ENCODE results near the gene CFAP97D1. TPM values are rescaled to one million over a fixed set of nuclear protein-coding genes. Genes with fewer than 3 reads are reported as not detected.

The CFAP97D1 gene
- total and polyA plus RNA-seq, 2 experiments from 2014 or later: not detected

- no peak overlapping the region for H3K27ac ChIP-seq
- no peaks in the 10 kb centered on the region for H3K9me2 ChIP-seq (ENCODE audit: insufficient read depth)
- DNase-seq: no peak
- H3K4me1 ChIP-seq (ENCODE audit: insufficient read depth): peaks cover 9% of the 10 kb centered on the region
- WGBS, 2 experiments (ENCODE audit: low coverage in 1 of 2, low lambda C conversion rate in 2 of 2, missing lambda C conversion rate in 2 of 2): 94% methylated on average over 12 of the region's 12 CpGs
- no peaks in the 10 kb centered on the region for H3K27me3 ChIP-seq (replicated peaks; ENCODE audit: insufficient read depth)
- no peak overlapping the region for H2AFZ ChIP-seq
- no peak overlapping the region for H3K4me2 ChIP-seq (ENCODE audit: unreplicated experiment)
- H3K36me3 ChIP-seq (ENCODE audit: low read depth): peaks cover 8% of the 10 kb centered on the region
- no peaks in the 10 kb centered on the region for H3K79me2 ChIP-seq (ENCODE audit: insufficient read depth)
- H3K9ac ChIP-seq: no peak overlapping the region
- TF ChIP-seq EZH2phosphoT487 (IDR thresholded peaks at IDR 0.05; ENCODE audit: insufficient read depth, low read depth) (no peak), EZH2 (IDR thresholded peaks at IDR 0.05; ENCODE audit: insufficient read depth, poor library complexity, severe bottlenecking) (no peak)
- H3K4me3 ChIP-seq: no peak overlapping the region
- no peaks in the 10 kb centered on the region for H4K20me1 ChIP-seq (ENCODE audit: insufficient read depth)
- in situ Hi-C loops (cut with MboI): no loop called here
- no peaks in the 10 kb centered on the region for H3K9me3 ChIP-seq (ENCODE audit: low read depth)
- H3F3A ChIP-seq (ENCODE audit: insufficient read depth): no peaks in the 10 kb centered on the region; the same call in 1 of the 2 replicates
These were observed 33.8 kb downstream of the CFAP97D1 start for GRCh38 chr17:43814026-43814425.

DNA sequence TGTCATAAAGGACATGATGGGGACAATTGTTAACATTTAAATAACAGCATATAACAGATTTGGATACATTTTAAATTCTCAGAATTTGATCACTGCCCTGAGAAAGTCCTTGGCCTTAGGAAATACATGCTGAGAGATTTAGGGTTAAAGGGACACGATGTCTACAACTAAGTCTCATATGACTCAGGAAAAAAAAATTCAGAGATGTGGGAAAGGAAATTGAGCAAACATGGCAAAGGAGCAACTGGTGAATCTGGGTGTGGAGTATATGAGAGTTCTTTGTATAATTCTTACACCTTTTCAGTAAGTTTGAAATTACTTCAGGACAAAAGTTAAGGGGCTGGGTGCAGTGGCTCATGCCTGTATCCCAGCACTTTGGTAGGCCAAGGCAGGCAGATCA lies 34.5 kb downstream of the CFAP97D1 start:
- peak; percentile 89 for DNase-seq
- no peaks in the 10 kb centered on the region for H3K79me2 ChIP-seq (ENCODE audit: insufficient read depth)
- peaks cover 9% of the 10 kb centered on the region for H3K4me1 ChIP-seq (ENCODE audit: insufficient read depth)
- H4K20me1 ChIP-seq (ENCODE audit: insufficient read depth): no peaks in the 10 kb centered on the region
- H3K36me3 ChIP-seq (ENCODE audit: low read depth): peaks cover 5% of the 10 kb centered on the region
- 0 to 6% methylated on average over 1 of the region's 1 CpG for WGBS, 2 experiments (ENCODE audit: low coverage in 1 of 2, low lambda C conversion rate in 2 of 2, missing lambda C conversion rate in 2 of 2)
- H2AFZ ChIP-seq: no peak overlapping the region
- peak overlapping the region; percentile 42; the same call in 1 of the 2 replicates for H3K27ac ChIP-seq
- in situ Hi-C loops (cut with MboI): no loop called here
- no peak for TF ChIP-seq EZH2 (IDR thresholded peaks at IDR 0.05; ENCODE audit: insufficient read depth, poor library complexity, severe bottlenecking)
- no peak for TF ChIP-seq EZH2phosphoT487 (IDR thresholded peaks at IDR 0.05; ENCODE audit: insufficient read depth, low read depth)
- 0 out of 2 replicates have a peak overlapping the region, but pooled peaks have one; percentile 14 for H3K9ac ChIP-seq
- no peaks in the 10 kb centered on the region; the same call in 1 of the 2 replicates for H3F3A ChIP-seq (ENCODE audit: insufficient read depth)
- no peaks in the 10 kb centered on the region for H3K9me2 ChIP-seq (ENCODE audit: insufficient read depth)
- peak overlapping the region; percentile 67 for H3K4me2 ChIP-seq (ENCODE audit: unreplicated experiment)
- no peak overlapping the region for H3K4me3 ChIP-seq
- H3K27me3 ChIP-seq (replicated peaks; ENCODE audit: insufficient read depth): no peaks in the 10 kb centered on the region
- no peaks in the 10 kb centered on the region for H3K9me3 ChIP-seq (ENCODE audit: low read depth)

- Histone ChIP-seq H3K79me2 (ENCODE audit: insufficient read depth) (no peaks in the 10 kb centered on the region), H3F3A (ENCODE audit: insufficient read depth) (no peaks in the 10 kb centered on the region; the same call in 1 of the 2 replicates), H3K4me1 (ENCODE audit: insufficient read depth) (peaks cover 9% of the 10 kb centered on the region), H3K9me2 (ENCODE audit: insufficient read depth) (no peaks in the 10 kb centered on the region), H3K27me3 (replicated peaks; ENCODE audit: insufficient read depth) (no peaks in the 10 kb centered on the region), H3K9me3 (ENCODE audit: low read depth) (no peaks in the 10 kb centered on the region), H3K27ac (no peak overlapping the region), H4K20me1 (ENCODE audit: insufficient read depth) (no peaks in the 10 kb centered on the region), H3K36me3 (ENCODE audit: low read depth) (peaks cover 5% of the 10 kb centered on the region), H3K4me2 (ENCODE audit: unreplicated experiment) (no peak overlapping the region), H3K9ac (no peak overlapping the region), H2AFZ (no peak overlapping the region), H3K4me3 (no peak overlapping the region)
- 97% methylated on average over 23 to 24 of the region's 24 CpGs for WGBS, 2 experiments (ENCODE audit: low coverage in 1 of 2, low lambda C conversion rate in 2 of 2, missing lambda C conversion rate in 2 of 2)
- in situ Hi-C loops (cut with MboI): no loop called here
- no peak for DNase-seq
- TF ChIP-seq EZH2 (IDR thresholded peaks at IDR 0.05; ENCODE audit: insufficient read depth, poor library complexity, severe bottlenecking): no peak
- TF ChIP-seq EZH2phosphoT487 (IDR thresholded peaks at IDR 0.05; ENCODE audit: insufficient read depth, low read depth): no peak
These were observed 36.4 kb downstream of the CFAP97D1 start for GRCh38 chr17:43816336-43817320.

DNA sequence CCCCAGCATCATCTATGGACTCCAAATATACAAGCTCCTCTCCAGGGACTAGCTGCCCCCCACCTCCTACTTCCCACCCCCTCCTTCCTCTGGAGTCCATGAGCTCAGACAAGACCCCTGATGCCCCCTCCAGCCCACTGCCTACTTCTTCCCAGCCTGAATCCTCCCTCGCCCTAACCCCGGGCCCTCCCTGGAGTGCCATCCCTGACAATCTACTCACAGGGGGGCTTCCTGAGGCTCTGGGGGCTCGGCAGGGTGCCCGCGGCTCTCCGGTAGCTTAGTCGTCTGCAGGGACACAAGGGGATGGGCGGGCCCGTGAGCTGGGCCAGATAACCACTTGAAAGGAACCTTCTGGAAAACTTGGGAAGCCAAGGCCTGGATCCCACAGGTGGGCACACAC lies 37.6 kb downstream of the CFAP97D1 start:
- H3K9me3 ChIP-seq (ENCODE audit: low read depth): no peaks in the 10 kb centered on the region
- no peaks in the 10 kb centered on the region for H3K9me2 ChIP-seq (ENCODE audit: insufficient read depth)
- H3K79me2 ChIP-seq (ENCODE audit: insufficient read depth): no peaks in the 10 kb centered on the region
- TF ChIP-seq EZH2phosphoT487 (IDR thresholded peaks at IDR 0.05; ENCODE audit: insufficient read depth, low read depth) (no peak), EZH2 (IDR thresholded peaks at IDR 0.05; ENCODE audit: insufficient read depth, poor library complexity, severe bottlenecking) (no peak)
- no peak overlapping the region for H3K27ac ChIP-seq
- in situ Hi-C loops (cut with MboI): no loop called here
- WGBS, 2 experiments (ENCODE audit: low coverage in 1 of 2, low lambda C conversion rate in 2 of 2, missing lambda C conversion rate in 2 of 2): 93 to 94% methylated on average over 9 of the region's 9 CpGs
- peaks cover 9% of the 10 kb centered on the region for H3K4me1 ChIP-seq (ENCODE audit: insufficient read depth)
- no peak overlapping the region for H2AFZ ChIP-seq
- H3K36me3 ChIP-seq (ENCODE audit: low read depth): peaks cover 5% of the 10 kb centered on the region
- no peak overlapping the region for H3K4me3 ChIP-seq
- DNase-seq: no peak
- H3F3A ChIP-seq (ENCODE audit: insufficient read depth): no peaks in the 10 kb centered on the region; the same call in 1 of the 2 replicates
- no peaks in the 10 kb centered on the region for H3K27me3 ChIP-seq (replicated peaks; ENCODE audit: insufficient read depth)
- H3K4me2 ChIP-seq (ENCODE audit: unreplicated experiment): no peak overlapping the region
- no peak overlapping the region for H3K9ac ChIP-seq
- no peaks in the 10 kb centered on the region for H4K20me1 ChIP-seq (ENCODE audit: insufficient read depth)

Measured in GM23248 (cell line).